K562 (cell line): ENCODE measurements around the gene PUSL1.
A peak's percentile ranks its signal among the peaks of the same experiment; 100 is the strongest.

ENCODE experiments used
- FOSL1 ChIP-seq: fragments of 200-800 bp; sonication (Bioruptor generic); conservative IDR thresholded peaks from 2 replicates; pipeline ENCODE4 v1.6.1; 2016; ENCODE audit warnings: missing genetic modification characterization, missing compliant biosample characterization
- POLR2A ChIP-seq: fragments of 450-650 bp; conservative IDR thresholded peaks from 2 replicates; pipeline ENCODE4 v1.6.1; 2016
- RBFOX2 ChIP-seq: fragments of 200-400 bp; formaldehyde crosslinking; IDR thresholded peaks from 2 replicates; pipeline ENCODE4 v1.6.1; 2017; ENCODE audit warnings: low read depth, mild to moderate bottlenecking, low read length, moderate library complexity
- RFX5 ChIP-seq: IDR thresholded peaks from 2 replicates; pipeline ENCODE4 v1.6.1; 2011; ENCODE audit warnings: low read depth, mild to moderate bottlenecking, improper control_type of control experiment, low read length
- ZNF274 ChIP-seq: IDR thresholded peaks from 2 replicates; pipeline ENCODE4 v1.6.1; 2011; ENCODE audit warnings: low read depth, mild to moderate bottlenecking, low read length, moderate library complexity, borderline replicate concordance
- ZNF830 ChIP-seq: fragments of 250-450 bp; sonication (Bioruptor Pico); IDR thresholded peaks from 2 replicates; pipeline ENCODE4 v1.5.0; 2021; ENCODE audit warnings: mild to moderate bottlenecking
- TF ChIP-seq, protein P1 (sequence below): sonication (generic); formaldehyde crosslinking; IDR thresholded peaks from 2 replicates; pipeline ENCODE4 v1.8.1; 2022; ENCODE audit warnings: missing genetic modification reagents
- TF ChIP-seq, protein P2 (sequence below), 3 experiments: IDR thresholded peaks in 2 of 3; conservative IDR thresholded peaks in 1 of 3; 2 replicates each; pipeline ENCODE4 v1.5.1; 2011 to 2012; ENCODE audit warnings: low read length in 3 of 3, mild to moderate bottlenecking in 3 of 3, control low read depth in 2 of 3, improper control_type of control experiment in 1 of 3, inconsistent platforms in 1 of 3, low read depth in 1 of 3, mixed read lengths in 1 of 3, moderate library complexity in 1 of 3; ENCODE audit not compliant: insufficient read depth in 2 of 3

DNA sequence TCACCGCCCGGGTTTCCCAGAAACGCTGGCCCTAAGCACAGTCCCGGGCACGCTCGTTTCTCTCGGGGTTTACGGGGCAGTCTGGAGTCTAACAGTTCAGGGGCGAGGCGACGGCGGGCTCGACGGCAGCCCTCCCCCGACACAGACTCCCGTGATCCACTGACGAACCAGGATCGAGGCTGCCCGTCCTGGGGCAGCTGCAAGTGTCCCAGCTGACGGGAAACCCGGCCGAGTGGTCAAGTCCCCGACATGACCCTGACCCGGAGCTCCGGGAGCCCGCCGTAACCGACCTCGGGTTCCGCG lies 35.2 kb upstream of the PUSL1 start:
- TF ChIP-seq, protein P1, sequence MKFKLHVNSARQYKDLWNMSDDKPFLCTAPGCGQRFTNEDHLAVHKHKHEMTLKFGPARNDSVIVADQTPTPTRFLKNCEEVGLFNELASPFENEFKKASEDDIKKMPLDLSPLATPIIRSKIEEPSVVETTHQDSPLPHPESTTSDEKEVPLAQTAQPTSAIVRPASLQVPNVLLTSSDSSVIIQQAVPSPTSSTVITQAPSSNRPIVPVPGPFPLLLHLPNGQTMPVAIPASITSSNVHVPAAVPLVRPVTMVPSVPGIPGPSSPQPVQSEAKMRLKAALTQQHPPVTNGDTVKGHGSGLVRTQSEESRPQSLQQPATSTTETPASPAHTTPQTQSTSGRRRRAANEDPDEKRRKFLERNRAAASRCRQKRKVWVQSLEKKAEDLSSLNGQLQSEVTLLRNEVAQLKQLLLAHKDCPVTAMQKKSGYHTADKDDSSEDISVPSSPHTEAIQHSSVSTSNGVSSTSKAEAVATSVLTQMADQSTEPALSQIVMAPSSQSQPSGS = no peak
- no peak for TF ChIP-seq ZNF830
- TF ChIP-seq, protein P2, sequence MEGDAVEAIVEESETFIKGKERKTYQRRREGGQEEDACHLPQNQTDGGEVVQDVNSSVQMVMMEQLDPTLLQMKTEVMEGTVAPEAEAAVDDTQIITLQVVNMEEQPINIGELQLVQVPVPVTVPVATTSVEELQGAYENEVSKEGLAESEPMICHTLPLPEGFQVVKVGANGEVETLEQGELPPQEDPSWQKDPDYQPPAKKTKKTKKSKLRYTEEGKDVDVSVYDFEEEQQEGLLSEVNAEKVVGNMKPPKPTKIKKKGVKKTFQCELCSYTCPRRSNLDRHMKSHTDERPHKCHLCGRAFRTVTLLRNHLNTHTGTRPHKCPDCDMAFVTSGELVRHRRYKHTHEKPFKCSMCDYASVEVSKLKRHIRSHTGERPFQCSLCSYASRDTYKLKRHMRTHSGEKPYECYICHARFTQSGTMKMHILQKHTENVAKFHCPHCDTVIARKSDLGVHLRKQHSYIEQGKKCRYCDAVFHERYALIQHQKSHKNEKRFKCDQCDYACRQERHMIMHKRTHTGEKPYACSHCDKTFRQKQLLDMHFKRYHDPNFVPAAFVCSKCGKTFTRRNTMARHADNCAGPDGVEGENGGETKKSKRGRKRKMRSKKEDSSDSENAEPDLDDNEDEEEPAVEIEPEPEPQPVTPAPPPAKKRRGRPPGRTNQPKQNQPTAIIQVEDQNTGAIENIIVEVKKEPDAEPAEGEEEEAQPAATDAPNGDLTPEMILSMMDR (IDR thresholded peaks at IDR 0.05 in 2 of 3, conservative IDR thresholded peaks at IDR 0.05 in 1 of 3; ENCODE audit: insufficient read depth in 2 of 3, low read depth in 1 of 3, low read length in 3 of 3) = no peak
- TF ChIP-seq RBFOX2 = 0 out of 2 replicates have a peak, but pooled peaks have one; percentile 65
- TF ChIP-seq FOSL1 (tag) = no peak
- no peak for TF ChIP-seq ZNF274
- no peak for TF ChIP-seq POLR2A
- no peak for TF ChIP-seq RFX5
